Spleen (tissue), 7 donors: Measurements from ENCODE around the gene TMEM167B.

Source experiments
- CTCF ChIP-seq, 11 experiments: fragments of 200-600 bp in 7 of 11; fragments of 450-650 bp in 4 of 11; sonication (generic) in 4 of 11; IDR thresholded peaks in 8 of 11; conservative IDR thresholded peaks in 3 of 11; 1 replicate in 7 of 11; 2 replicates in 4 of 11; pipeline versions ENCODE4 v1.4.0 to v1.8.0; 2016 to 2021; ENCODE audit warnings: antibody characterized with exemption in 11 of 11, inconsistent platforms in 4 of 11, mild to moderate bottlenecking in 1 of 11
- POLR2A ChIP-seq, 3 donors: fragments of 450-650 bp; IDR thresholded peaks; one replicate each; pipeline ENCODE4 v1.5.1; 2017; ENCODE audit warnings: antibody characterized with exemption in 3 of 3, mild to moderate bottlenecking in 1 of 3
- POLR2AphosphoS5 ChIP-seq, 3 donors: sonication (generic); formaldehyde crosslinking; IDR thresholded peaks; one replicate each; pipeline ENCODE4 v1.5.1; 2017; ENCODE audit warnings: antibody characterized with exemption in 3 of 3
- donor health status: DM: no; HTN: no; CAD: no; lungs with moderate emphysema.
- donor health status: DM: no; HTN: no; CAD: no.
- donor health status: DM: no; HTN: no; CAD: no.

- TF ChIP-seq CTCF (IDR thresholded peaks at IDR 0.05 in 8 of 11, conservative IDR thresholded peaks at IDR 0.05 in 3 of 11) (no peak), POLR2AphosphoS5 (IDR thresholded peaks at IDR 0.05) (no peak), POLR2A (IDR thresholded peaks at IDR 0.05) (no peak)
These were observed 29.4 kb upstream of the TMEM167B start for GRCh38 chr1:109061183-109061582.
